Measurements from ENCODE around the gene FCHSD2. TPM values are rescaled to one million over a fixed set of nuclear protein-coding genes. Genes with fewer than 3 reads are reported as not detected.
"Not testable (repeated sequence)": the region's sequence is repeated elsewhere in the genome, so short reads cannot be mapped to it uniquely, and the experiment has no call there.

The FCHSD2 gene
- total RNA-seq, 4 donors from 2014 or later, result 20.4 to 42.4 (median 26.4) TPM

GRCh38 chr11:72829884-72830533 is 312.1 kb downstream of the FCHSD2 start:
- H3K36me3 ChIP-seq, result peaks cover 0 to 23% (median 15%) of the 10 kb centered on the region in 4 donors
- intact Hi-C loops (cut with DNase I), result loop anchor here (5.0 kb wide), 3 partner anchors 312 to 457 kb away; partner anchors contain the start of gene FCHSD2

GRCh38 chr11:72829178-72829577 is 312.9 kb downstream of the FCHSD2 start:
- peaks cover 31 to 42% (median 34%) of the 10 kb centered on the region in 4 donors for H3K4me1 ChIP-seq
- H3K27me3 ChIP-seq, result no peaks in the 10 kb centered on the region
- no peak overlapping the region for H3K4me3 ChIP-seq
- H3K9me3 ChIP-seq, result no peaks in the 10 kb centered on the region
- intact Hi-C loops (cut with DNase I), result no loop called here
- H3K27ac ChIP-seq (replicated peaks in 1 of 4), result no peak overlapping the region
- peaks cover 0 to 23% (median 15%) of the 10 kb centered on the region in 4 donors for H3K36me3 ChIP-seq
- WGBS, result 81% methylated on average over 7 of the region's 13 CpGs
- DNase-seq (ENCODE audit: extremely low spot score), result no peak
- TF ChIP-seq POLR2AphosphoS5 (IDR thresholded peaks at IDR 0.05) (no peak), CTCF (IDR thresholded peaks at IDR 0.05) (no peak), POLR2A (IDR thresholded peaks at IDR 0.05; ENCODE audit: low read depth) (no peak), EP300 (IDR thresholded peaks at IDR 0.05) (no peak)

More at GRCh38 chr11:72829884-72830533, 312.1 kb downstream of the FCHSD2 start:
- Histone ChIP-seq H3K27ac (replicated peaks in 1 of 4) (no peak overlapping the region), H3K9me3 (no peaks in the 10 kb centered on the region), H3K4me3 (no peak overlapping the region), H3K27me3 (no peaks in the 10 kb centered on the region), H3K4me1 (peaks cover 39 to 51% (median 42%) of the 10 kb centered on the region in 4 donors)
- no peak for DNase-seq (ENCODE audit: extremely low spot score)
- no peak for TF ChIP-seq EP300 (IDR thresholded peaks at IDR 0.05)
- no peak for TF ChIP-seq POLR2AphosphoS5 (IDR thresholded peaks at IDR 0.05)
- 88% methylated on average over 2 of the region's 5 CpGs for WGBS

GRCh38 chr11:72828692-72829101 is 313.4 kb downstream of the FCHSD2 start:
- peaks cover 26 to 38% (median 30%) of the 10 kb centered on the region in 4 donors for H3K4me1 ChIP-seq
- DNase-seq (ENCODE audit: extremely low spot score), result no peak
- no peaks in the 10 kb centered on the region for H3K9me3 ChIP-seq
- TF ChIP-seq POLR2A (IDR thresholded peaks at IDR 0.05; ENCODE audit: low read depth) (no peak), POLR2AphosphoS5 (IDR thresholded peaks at IDR 0.05) (no peak), EP300 (IDR thresholded peaks at IDR 0.05) (no peak), CTCF (IDR thresholded peaks at IDR 0.05) (no peak)
- no peaks in the 10 kb centered on the region for H3K27me3 ChIP-seq
- H3K36me3 ChIP-seq, result peaks cover 0 to 23% (median 15%) of the 10 kb centered on the region in 4 donors
- H3K4me3 ChIP-seq, result no peak overlapping the region
- WGBS, result 100% methylated on average over 1 of the region's 7 CpGs
- intact Hi-C loops (cut with DNase I), result no loop called here
- H3K27ac ChIP-seq (replicated peaks in 1 of 4), result peak overlapping the region in 2 of 4 donors; percentile 30

GRCh38 chr11:72828081-72828567 is 314.0 kb downstream of the FCHSD2 start:
- no peak for DNase-seq (ENCODE audit: extremely low spot score)
- peaks cover 20 to 32% (median 24%) of the 10 kb centered on the region in 4 donors for H3K4me1 ChIP-seq
- 60% methylated on average over 5 of the region's 11 CpGs for WGBS
- no peak for TF ChIP-seq CTCF (IDR thresholded peaks at IDR 0.05)
- no peak for TF ChIP-seq EP300 (IDR thresholded peaks at IDR 0.05)
- no peak for TF ChIP-seq POLR2A (IDR thresholded peaks at IDR 0.05; ENCODE audit: low read depth)
- peak in 1 of 2 donors; percentile 4 for TF ChIP-seq POLR2AphosphoS5 (IDR thresholded peaks at IDR 0.05)
- intact Hi-C loops (cut with DNase I), result no loop called here
- H3K4me3 ChIP-seq, result no peak overlapping the region
- no peaks in the 10 kb centered on the region for H3K27me3 ChIP-seq
- no peaks in the 10 kb centered on the region for H3K9me3 ChIP-seq
- H3K36me3 ChIP-seq, result peaks cover 0 to 23% (median 15%) of the 10 kb centered on the region in 4 donors
- peak overlapping the region; percentile 11 to 30 (median 22) for H3K27ac ChIP-seq (replicated peaks in 1 of 4)

- peak overlapping the region in 1 of 4 donors; percentile 15 for H3K27ac ChIP-seq (replicated peaks in 1 of 4)
- H3K27me3 ChIP-seq; H3K4me3 ChIP-seq; DNase-seq (ENCODE audit: extremely low spot score); H3K9me3 ChIP-seq; intact Hi-C loops (cut with DNase I): not testable (repeated sequence)
- H3K4me1 ChIP-seq, result peaks cover 16 to 27% (median 21%) of the 10 kb centered on the region in 4 donors
- peaks cover 0 to 23% (median 15%) of the 10 kb centered on the region in 4 donors for H3K36me3 ChIP-seq
- 77% methylated on average over 11 of the region's 11 CpGs for WGBS
Observed at GRCh38 chr11:72827656-72828055, 314.5 kb downstream of the FCHSD2 start.
